ENCODE results near the gene ZNF496. TPM values are rescaled to one million over a fixed set of nuclear protein-coding genes. Genes with fewer than 3 reads are reported as not detected.
A peak's percentile ranks its signal among the peaks of the same experiment; 100 is the strongest.

The ZNF496 gene
- total RNA-seq, 1 donor from 2014 or later, result 59.5 TPM

- Mint-ChIP-seq H3K9me3 (ENCODE audit: low read depth) (no peaks in the 10 kb centered on the region), H3K27me3 (no peaks in the 10 kb centered on the region), H3K4me1 (ENCODE audit: low read depth) (peaks cover 50% of the 10 kb centered on the region), H3K4me3 (ENCODE audit: low read depth) (peak overlapping the region; percentile 30), H3K27ac (no peak overlapping the region), H3K36me3 (ENCODE audit: insufficient read depth) (peaks cover 7% of the 10 kb centered on the region)
- no peak for DNase-seq (ENCODE audit: low spot score, unreplicated experiment)
- TF ChIP-seq, protein P1, sequence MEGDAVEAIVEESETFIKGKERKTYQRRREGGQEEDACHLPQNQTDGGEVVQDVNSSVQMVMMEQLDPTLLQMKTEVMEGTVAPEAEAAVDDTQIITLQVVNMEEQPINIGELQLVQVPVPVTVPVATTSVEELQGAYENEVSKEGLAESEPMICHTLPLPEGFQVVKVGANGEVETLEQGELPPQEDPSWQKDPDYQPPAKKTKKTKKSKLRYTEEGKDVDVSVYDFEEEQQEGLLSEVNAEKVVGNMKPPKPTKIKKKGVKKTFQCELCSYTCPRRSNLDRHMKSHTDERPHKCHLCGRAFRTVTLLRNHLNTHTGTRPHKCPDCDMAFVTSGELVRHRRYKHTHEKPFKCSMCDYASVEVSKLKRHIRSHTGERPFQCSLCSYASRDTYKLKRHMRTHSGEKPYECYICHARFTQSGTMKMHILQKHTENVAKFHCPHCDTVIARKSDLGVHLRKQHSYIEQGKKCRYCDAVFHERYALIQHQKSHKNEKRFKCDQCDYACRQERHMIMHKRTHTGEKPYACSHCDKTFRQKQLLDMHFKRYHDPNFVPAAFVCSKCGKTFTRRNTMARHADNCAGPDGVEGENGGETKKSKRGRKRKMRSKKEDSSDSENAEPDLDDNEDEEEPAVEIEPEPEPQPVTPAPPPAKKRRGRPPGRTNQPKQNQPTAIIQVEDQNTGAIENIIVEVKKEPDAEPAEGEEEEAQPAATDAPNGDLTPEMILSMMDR (IDR thresholded peaks at IDR 0.05; ENCODE audit: unreplicated experiment), result no peak
These were observed 2.9 kb upstream of the ZNF496 start for GRCh38 chr1:247334378-247335133.

DNA sequence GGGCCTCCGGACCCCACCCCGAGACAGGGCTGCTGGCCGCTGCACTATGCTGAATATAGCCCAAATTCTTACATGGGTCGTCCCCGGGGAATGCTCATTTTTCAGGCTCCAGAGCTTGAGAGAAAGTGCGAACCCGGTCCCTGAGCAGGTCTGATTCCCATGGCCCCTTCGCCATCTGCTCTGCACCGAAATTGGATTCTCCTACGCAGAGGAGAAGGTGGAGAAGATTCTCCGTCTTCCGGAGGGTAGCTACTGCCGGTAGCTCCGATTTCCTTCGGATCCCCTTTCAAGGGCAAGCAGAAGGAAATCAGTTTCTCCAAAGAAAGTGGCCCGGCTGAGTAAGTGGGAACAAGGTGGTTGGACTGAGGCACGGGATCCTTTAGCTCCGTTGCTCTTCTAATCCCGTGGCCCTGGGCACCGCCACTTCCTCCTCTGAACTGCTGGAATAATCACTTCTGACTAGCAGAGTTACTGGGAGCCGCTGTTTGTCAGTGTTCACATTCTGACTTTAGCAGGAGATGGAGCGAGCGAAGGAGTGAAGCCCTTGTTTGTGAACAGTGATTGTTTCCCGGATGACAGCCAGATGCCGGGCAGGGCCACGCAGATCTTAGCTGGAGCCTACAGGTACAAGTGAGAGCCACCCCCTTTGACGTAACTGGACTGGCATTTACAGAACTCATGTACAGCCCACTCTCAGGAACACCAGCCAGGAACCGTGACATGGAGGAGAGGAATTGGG, 1.1 kb upstream of the ZNF496 start:
- Mint-ChIP-seq H3K36me3 (ENCODE audit: insufficient read depth) (peaks cover 12% of the 10 kb centered on the region), H3K4me1 (ENCODE audit: low read depth) (peaks cover 50% of the 10 kb centered on the region), H3K27me3 (no peaks in the 10 kb centered on the region), H3K27ac (peak overlapping the region; percentile 90), H3K4me3 (ENCODE audit: low read depth) (peak overlapping the region; percentile 82), H3K9me3 (ENCODE audit: low read depth) (no peaks in the 10 kb centered on the region)
- no peak for DNase-seq (ENCODE audit: low spot score, unreplicated experiment)
- TF ChIP-seq, protein P1 (IDR thresholded peaks at IDR 0.05; ENCODE audit: unreplicated experiment), result no peak

DNA sequence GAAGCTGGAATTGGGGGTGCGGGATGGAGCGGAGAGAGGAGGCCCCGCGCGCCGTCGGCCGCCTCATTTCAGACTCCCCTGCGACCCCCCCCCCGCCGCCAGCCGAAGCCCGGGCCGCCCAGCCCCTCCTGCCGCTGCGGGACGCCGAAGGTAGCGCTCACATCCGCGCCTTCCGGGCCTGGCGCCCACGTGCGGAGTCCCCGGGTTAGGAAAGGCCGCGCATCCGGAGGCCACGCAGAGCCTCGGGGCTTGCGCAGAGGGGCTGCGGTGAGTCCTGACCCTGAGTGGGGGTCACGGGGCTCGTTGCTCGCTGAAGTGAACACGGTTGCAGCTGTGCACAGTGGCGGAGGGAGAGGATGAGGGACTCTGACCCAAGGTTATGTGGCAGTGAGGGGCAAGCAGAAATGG, 552 bp upstream of the ZNF496 start:
- H3K4me3 Mint-ChIP-seq (ENCODE audit: low read depth), result peak overlapping the region; percentile 82
- H3K4me1 Mint-ChIP-seq (ENCODE audit: low read depth), result peaks cover 47% of the 10 kb centered on the region
- H3K27me3 Mint-ChIP-seq, result no peaks in the 10 kb centered on the region
- H3K9me3 Mint-ChIP-seq (ENCODE audit: low read depth), result no peaks in the 10 kb centered on the region
- TF ChIP-seq, protein P1 (IDR thresholded peaks at IDR 0.05; ENCODE audit: unreplicated experiment), result no peak
- H3K27ac Mint-ChIP-seq, result peak overlapping the region; percentile 89
- H3K36me3 Mint-ChIP-seq (ENCODE audit: insufficient read depth), result peaks cover 12% of the 10 kb centered on the region
- peak; percentile 37 for DNase-seq (ENCODE audit: low spot score, unreplicated experiment)

GRCh38 chr1:247331172-247331524, 519 bp downstream of the ZNF496 start:
- Mint-ChIP-seq H3K27ac (peak overlapping the region; percentile 97), H3K4me1 (ENCODE audit: low read depth) (peaks cover 47% of the 10 kb centered on the region), H3K36me3 (ENCODE audit: insufficient read depth) (peaks cover 12% of the 10 kb centered on the region), H3K9me3 (ENCODE audit: low read depth) (no peaks in the 10 kb centered on the region), H3K4me3 (ENCODE audit: low read depth) (peak overlapping the region; percentile 89), H3K27me3 (no peaks in the 10 kb centered on the region)
- TF ChIP-seq, protein P1 (IDR thresholded peaks at IDR 0.05; ENCODE audit: unreplicated experiment), result no peak
- peak; percentile 62 for DNase-seq (ENCODE audit: low spot score, unreplicated experiment)

GRCh38 chr1:247330548-247331171, 1.0 kb downstream of the ZNF496 start:
- TF ChIP-seq, protein P1 (IDR thresholded peaks at IDR 0.05; ENCODE audit: unreplicated experiment), result no peak
- H3K9me3 Mint-ChIP-seq (ENCODE audit: low read depth), result no peaks in the 10 kb centered on the region
- peak overlapping the region; percentile 89 for H3K4me3 Mint-ChIP-seq (ENCODE audit: low read depth)
- H3K27ac Mint-ChIP-seq, result peak overlapping the region; percentile 97
- H3K36me3 Mint-ChIP-seq (ENCODE audit: insufficient read depth), result peaks cover 12% of the 10 kb centered on the region
- DNase-seq (ENCODE audit: low spot score, unreplicated experiment), result no peak
- no peaks in the 10 kb centered on the region for H3K27me3 Mint-ChIP-seq
- H3K4me1 Mint-ChIP-seq (ENCODE audit: low read depth), result peaks cover 44% of the 10 kb centered on the region
